Stomach smooth muscle (tissue), 2 donors: Measurements from ENCODE around the gene METRNL.
"Not testable (repeated sequence)": the region's sequence is repeated elsewhere in the genome, so short reads cannot be mapped to it uniquely, and the experiment has no call there.

Source experiments
- H3K27ac ChIP-seq: one replicate; pipeline ENCODE4 v1.7.0; 2013; ENCODE audit warnings: mild to moderate bottlenecking, low read length, inconsistent platforms
- H3K27me3 ChIP-seq, 2 donors: one replicate each; pipeline ENCODE4 v1.7.0; 2013; ENCODE audit warnings: low read length in 2 of 2; ENCODE audit not compliant: insufficient read depth in 2 of 2, control insufficient read depth in 1 of 2
- H3K36me3 ChIP-seq, 2 donors: one replicate each; pipeline ENCODE4 v1.7.0; 2013; ENCODE audit warnings: low read length in 2 of 2; ENCODE audit not compliant: control insufficient read depth in 2 of 2, insufficient read depth in 2 of 2
- H3K4me1 ChIP-seq: one replicate; pipeline ENCODE4 v1.7.0; 2013; ENCODE audit warnings: low read length; ENCODE audit not compliant: control insufficient read depth, insufficient read depth
- H3K4me3 ChIP-seq, 2 donors: one replicate each; pipeline ENCODE4 v1.7.0; 2013; ENCODE audit warnings: low read length in 2 of 2
- H3K9ac ChIP-seq, 2 donors: one replicate each; pipeline ENCODE4 v1.7.0; 2013; ENCODE audit warnings: low read length in 2 of 2, mild to moderate bottlenecking in 1 of 2
- H3K9me3 ChIP-seq, 2 donors: one replicate each; pipeline ENCODE4 v1.7.0; 2013; ENCODE audit warnings: low read length in 2 of 2; ENCODE audit not compliant: control insufficient read depth in 2 of 2
- donor health status: healthy.
- donor health status: Pancreatic carcinoma.

Gene METRNL

DNA sequence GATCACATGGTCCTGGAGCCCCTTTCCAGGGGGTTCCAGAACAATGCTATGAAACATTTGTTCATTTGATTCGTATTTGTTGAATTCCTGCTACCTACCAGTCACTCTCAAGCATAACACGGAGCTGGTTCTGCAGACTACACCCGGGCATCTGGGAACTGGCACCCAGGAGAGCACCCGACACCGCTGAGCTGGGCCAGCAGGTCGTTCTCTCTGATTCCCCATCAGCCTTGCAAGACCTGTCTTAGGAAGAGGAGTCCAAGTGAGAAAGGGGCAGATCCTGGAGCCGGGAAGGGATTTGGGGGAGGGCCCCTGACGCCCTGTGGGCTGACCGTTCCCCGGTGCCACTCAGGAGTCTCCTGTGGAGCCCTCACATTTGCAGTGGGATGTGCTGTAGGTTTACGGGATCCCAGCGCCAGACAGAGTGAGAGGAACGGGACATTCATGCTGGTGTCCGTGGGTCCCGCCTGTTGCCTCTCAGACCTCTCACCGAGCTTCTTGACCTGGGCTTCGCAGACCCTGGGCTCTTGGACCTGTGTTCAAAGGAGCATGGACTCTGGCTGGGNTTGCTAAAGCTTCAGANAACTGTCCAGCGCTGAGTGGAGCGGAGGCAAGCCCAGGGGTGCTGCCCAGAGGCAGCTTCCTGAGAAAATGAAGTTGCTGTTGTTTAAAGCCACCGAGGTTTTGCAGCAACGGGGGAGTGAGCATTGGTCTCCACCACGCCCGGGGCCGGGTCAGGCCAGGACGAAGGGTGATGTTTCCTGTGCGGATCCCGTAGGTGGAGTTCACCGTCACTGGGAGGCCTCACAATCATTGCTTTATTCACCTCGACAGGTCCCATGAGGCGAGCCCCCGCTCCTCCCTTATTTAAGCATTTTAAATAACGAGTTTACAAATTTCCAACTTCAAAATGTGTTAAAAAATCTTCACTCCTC, 49.2 kb downstream of the METRNL start:
- Histone ChIP-seq H3K4me1 (no peaks in the 10 kb centered on the region), H3K36me3 (no peaks in the 10 kb centered on the region), H3K9ac (no peak overlapping the region), H3K9me3 (no peaks in the 10 kb centered on the region), H3K27me3 (no peaks in the 10 kb centered on the region), H3K27ac (no peak overlapping the region), H3K4me3 (no peak overlapping the region)

- no peaks in the 10 kb centered on the region for H3K36me3 ChIP-seq
- no peak overlapping the region for H3K27ac ChIP-seq
- no peaks in the 10 kb centered on the region for H3K9me3 ChIP-seq
These were observed 50.3 kb downstream of the METRNL start for GRCh38 chr17:83129676-83130075.

GRCh38 chr17:83131401-83132011, 52.1 kb downstream of the METRNL start:
- Histone ChIP-seq H3K27me3 (no peaks in the 10 kb centered on the region), H3K9me3 (no peaks in the 10 kb centered on the region), H3K9ac (no peak overlapping the region), H3K4me3 (no peak overlapping the region), H3K36me3 (no peaks in the 10 kb centered on the region), H3K27ac (no peak overlapping the region), H3K4me1 (no peaks in the 10 kb centered on the region)

More at GRCh38 chr17:83129676-83130075, 50.3 kb downstream of the METRNL start:
- Histone ChIP-seq H3K9ac (no peak overlapping the region), H3K4me1 (no peaks in the 10 kb centered on the region), H3K4me3 (no peak overlapping the region), H3K27me3 (no peaks in the 10 kb centered on the region)

DNA sequence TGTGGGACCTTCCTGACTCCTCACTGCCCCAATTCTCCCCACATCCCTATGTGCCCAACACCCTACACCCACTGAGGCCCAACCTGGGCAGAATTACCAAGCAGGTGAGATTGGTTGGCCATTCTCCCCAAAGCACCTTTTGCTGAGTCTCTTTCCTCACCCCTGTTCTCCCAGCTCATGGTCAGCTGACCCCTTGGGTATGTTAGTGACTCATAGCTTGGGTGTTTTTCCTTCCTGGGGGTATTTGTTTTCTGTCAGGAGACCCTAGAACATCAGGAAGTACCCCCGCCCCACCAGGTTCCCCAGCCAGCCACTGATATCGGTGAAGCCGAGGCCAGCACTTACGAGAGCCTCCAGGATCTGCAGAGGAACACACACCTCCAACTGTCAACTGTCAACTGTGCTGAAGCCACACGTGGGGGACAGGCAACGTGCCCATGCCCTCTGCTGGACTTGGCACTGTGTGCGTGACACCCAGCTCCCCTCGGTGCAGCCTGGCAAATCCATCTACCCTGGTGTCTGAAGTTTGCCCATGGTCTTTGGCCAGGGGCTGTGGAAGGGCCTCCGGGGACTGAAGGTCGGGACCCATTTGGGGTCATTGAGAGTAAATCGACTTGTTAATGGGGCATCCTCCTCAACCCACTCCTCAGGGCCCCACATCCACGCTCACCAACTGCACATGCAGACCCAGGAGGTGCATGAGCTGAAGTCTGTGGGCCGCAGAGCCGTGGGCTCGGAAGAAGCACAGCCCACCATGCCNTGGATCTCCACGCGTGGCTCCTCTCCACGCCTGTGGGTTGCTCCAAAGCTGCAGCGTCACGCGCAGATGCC, 53.1 kb downstream of the METRNL start:
- Histone ChIP-seq H3K27me3 (peaks cover 0 to 2% of the 10 kb centered on the region in 2 donors), H3K4me3 (no peak overlapping the region), H3K9ac (no peak overlapping the region), H3K27ac (no peak overlapping the region), H3K4me1 (no peaks in the 10 kb centered on the region), H3K36me3 (no peaks in the 10 kb centered on the region), H3K9me3 (no peaks in the 10 kb centered on the region)

GRCh38 chr17:83133302-83134121, 54.1 kb downstream of the METRNL start:
- no peak overlapping the region for H3K9ac ChIP-seq
- H3K36me3 ChIP-seq = no peaks in the 10 kb centered on the region
- peaks cover 0 to 2% of the 10 kb centered on the region in 2 donors for H3K27me3 ChIP-seq
- no peaks in the 10 kb centered on the region for H3K9me3 ChIP-seq
- H3K4me1 ChIP-seq = no peaks in the 10 kb centered on the region
- H3K4me3 ChIP-seq = no peak overlapping the region
- H3K27ac ChIP-seq = no peak overlapping the region

GRCh38 chr17:83134456-83134855, 55.0 kb downstream of the METRNL start:
- not testable (repeated sequence) for H3K4me3 ChIP-seq, H3K27me3 ChIP-seq, H3K36me3 ChIP-seq, H3K9me3 ChIP-seq, H3K9ac ChIP-seq, H3K27ac ChIP-seq, H3K4me1 ChIP-seq

GRCh38 chr17:83135692-83136091, 56.3 kb downstream of the METRNL start:
- Histone ChIP-seq H3K4me3 (no peak overlapping the region), H3K9ac (no peak overlapping the region), H3K4me1 (no peaks in the 10 kb centered on the region), H3K27ac (no peak overlapping the region), H3K9me3 (no peaks in the 10 kb centered on the region), H3K36me3 (no peaks in the 10 kb centered on the region), H3K27me3 (peaks cover 0 to 2% of the 10 kb centered on the region in 2 donors)

DNA sequence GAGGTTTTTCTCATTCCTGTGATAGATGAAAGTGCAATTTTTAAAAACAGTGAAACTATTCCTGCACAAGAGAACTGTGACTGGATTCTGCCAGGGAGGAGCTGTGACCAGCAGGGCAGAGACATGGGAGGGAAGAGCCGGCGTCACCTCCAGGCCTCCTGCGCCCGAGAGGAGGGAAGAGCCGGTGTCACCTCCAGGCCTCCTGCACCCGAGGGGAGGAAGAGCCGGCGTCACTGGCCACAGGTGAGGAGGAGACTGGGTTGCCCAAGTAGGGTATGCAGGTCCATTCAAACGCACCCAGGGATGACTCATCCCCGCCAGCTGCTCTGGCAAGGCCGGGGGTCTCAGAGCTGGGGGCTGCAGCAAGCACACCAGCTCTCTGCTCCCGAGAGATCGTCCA, 56.7 kb downstream of the METRNL start:
- no peak overlapping the region for H3K4me3 ChIP-seq
- peaks cover 0 to 2% of the 10 kb centered on the region in 2 donors for H3K27me3 ChIP-seq
- no peak overlapping the region for H3K27ac ChIP-seq
- no peaks in the 10 kb centered on the region for H3K9me3 ChIP-seq
- H3K36me3 ChIP-seq = no peaks in the 10 kb centered on the region
- no peak overlapping the region for H3K9ac ChIP-seq
- H3K4me1 ChIP-seq = no peaks in the 10 kb centered on the region

DNA sequence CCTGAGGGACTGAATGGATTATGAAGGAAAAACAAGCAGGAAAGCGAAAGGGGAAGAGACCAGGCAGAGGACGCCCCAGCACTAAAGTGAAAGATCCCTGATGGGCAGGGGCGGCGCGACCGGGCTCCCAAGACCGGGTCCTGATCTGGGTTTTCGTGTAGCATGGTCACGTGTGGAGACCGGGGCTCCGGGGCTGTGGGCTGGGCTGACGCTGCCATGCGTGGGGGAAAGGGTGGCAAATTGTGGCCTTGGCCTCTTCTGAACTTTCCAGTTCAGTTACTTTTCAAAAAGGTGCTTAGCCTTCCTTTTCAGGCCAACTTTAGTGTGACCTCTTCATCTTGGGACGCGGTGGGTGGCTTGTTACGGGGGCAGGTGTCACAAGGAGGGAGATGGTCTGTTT, 57.5 kb downstream of the METRNL start:
- H3K4me3 ChIP-seq = no peak overlapping the region
- H3K9ac ChIP-seq = no peak overlapping the region
- peaks cover 0 to 2% of the 10 kb centered on the region in 2 donors for H3K27me3 ChIP-seq
- H3K27ac ChIP-seq = no peak overlapping the region
- H3K36me3 ChIP-seq = no peaks in the 10 kb centered on the region
- H3K4me1 ChIP-seq = no peaks in the 10 kb centered on the region
- no peaks in the 10 kb centered on the region for H3K9me3 ChIP-seq

GRCh38 chr17:83137523-83137922, 58.1 kb downstream of the METRNL start:
- Histone ChIP-seq H3K4me1 (no peaks in the 10 kb centered on the region), H3K27ac (no peak overlapping the region), H3K36me3 (no peaks in the 10 kb centered on the region), H3K9ac (no peak overlapping the region), H3K9me3 (no peaks in the 10 kb centered on the region), H3K4me3 (no peak overlapping the region), H3K27me3 (peaks cover 0 to 2% of the 10 kb centered on the region in 2 donors)
